Stimulated activated effector memory CD8-positive, alpha-beta T cell treated with anti-CD3 and anti-CD28 coated beads, Interleukin-12 subunit alpha, Interleukin-12 subunit beta, amount 100 ng/mL, for 72 hours (primary cell): ENCODE results near the gene SLC35D3.
"Not testable (repeated sequence)": the region's sequence is repeated elsewhere in the genome, so short reads cannot be mapped to it uniquely, and the experiment has no call there.

Experiments used
- ATAC-seq: fragments of 150-1000 bp; cut with Tn5 transposase; 2 replicates; pipeline ENCODE4 v1.10.0; 2021
- DNase-seq, 2 donors: peaks; one replicate each; pipeline ENCODE4 v3.0.0; 2021 to 2022; ENCODE audit warnings: low spot score in 2 of 2
- H3K27ac Mint-ChIP-seq: one replicate; pipeline ENCODE4 v1.8.0; 2022; ENCODE audit warnings: mild to moderate bottlenecking, mixed read lengths
- H3K36me3 Mint-ChIP-seq: one replicate; pipeline ENCODE4 v1.8.0; 2022; ENCODE audit warnings: mild to moderate bottlenecking, mixed read lengths
- H3K4me1 Mint-ChIP-seq: one replicate; pipeline ENCODE4 v1.8.0; 2022; ENCODE audit warnings: mixed read lengths
- H3K4me3 Mint-ChIP-seq: one replicate; pipeline ENCODE4 v1.8.0; 2022; ENCODE audit warnings: mild to moderate bottlenecking, mixed read lengths
- H3K9me3 Mint-ChIP-seq: one replicate; pipeline ENCODE4 v1.8.0; 2022; ENCODE audit warnings: mixed read lengths

Gene SLC35D3, protein sequence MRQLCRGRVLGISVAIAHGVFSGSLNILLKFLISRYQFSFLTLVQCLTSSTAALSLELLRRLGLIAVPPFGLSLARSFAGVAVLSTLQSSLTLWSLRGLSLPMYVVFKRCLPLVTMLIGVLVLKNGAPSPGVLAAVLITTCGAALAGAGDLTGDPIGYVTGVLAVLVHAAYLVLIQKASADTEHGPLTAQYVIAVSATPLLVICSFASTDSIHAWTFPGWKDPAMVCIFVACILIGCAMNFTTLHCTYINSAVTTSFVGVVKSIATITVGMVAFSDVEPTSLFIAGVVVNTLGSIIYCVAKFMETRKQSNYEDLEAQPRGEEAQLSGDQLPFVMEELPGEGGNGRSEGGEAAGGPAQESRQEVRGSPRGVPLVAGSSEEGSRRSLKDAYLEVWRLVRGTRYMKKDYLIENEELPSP

DNA sequence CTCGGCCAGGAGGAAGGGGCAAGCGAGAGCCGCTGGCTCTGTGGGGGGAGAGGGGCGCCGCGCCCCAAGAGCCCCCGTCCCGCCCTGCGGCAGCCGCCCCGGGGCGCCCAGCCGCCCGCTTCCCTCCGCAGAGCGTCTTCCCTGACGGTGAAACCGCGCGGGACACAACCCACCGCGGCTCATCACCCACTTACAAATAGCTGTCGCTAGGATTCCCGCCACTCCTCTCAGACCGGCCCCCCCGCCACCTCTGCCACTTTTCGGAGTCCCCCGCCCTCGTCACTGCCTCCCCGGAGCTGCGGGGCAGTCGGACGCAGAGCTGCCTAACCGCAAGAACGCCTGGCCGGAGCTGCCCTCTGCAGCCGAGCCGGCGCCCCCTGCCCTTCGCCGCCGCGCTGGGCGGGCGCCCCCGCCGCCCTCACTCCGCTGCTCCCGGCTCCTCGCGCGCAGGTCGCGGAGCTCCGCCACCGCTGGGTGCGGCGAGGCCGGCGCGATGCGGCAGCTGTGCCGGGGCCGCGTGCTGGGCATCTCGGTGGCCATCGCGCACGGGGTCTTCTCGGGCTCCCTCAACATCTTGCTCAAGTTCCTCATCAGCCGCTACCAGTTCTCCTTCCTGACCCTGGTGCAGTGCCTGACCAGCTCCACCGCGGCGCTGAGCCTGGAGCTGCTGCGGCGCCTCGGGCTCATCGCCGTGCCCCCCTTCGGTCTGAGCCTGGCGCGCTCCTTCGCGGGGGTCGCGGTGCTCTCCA, at the start of gene SLC35D3:
Gene SLC35D3, plus strand, starts transcription at position 366 of the 749 bp plus-strand sequence. Its CDS starts 128 bp downstream, at position 494.
- H3K4me3 Mint-ChIP-seq: peak within 1 kb of the TSS; percentile 76
- DNase-seq: peak; percentile 25 to 59
- H3K4me1 Mint-ChIP-seq: peaks cover 39% of the 10 kb centered on the region
- peak within 1 kb of the TSS; percentile 70 for H3K27ac Mint-ChIP-seq
- peak; percentile 53 for ATAC-seq
- H3K9me3 Mint-ChIP-seq: no peaks in the 10 kb centered on the region
- H3K36me3 Mint-ChIP-seq: peaks cover 6% of the 10 kb centered on the region

GRCh38 chr6:136873748-136874147, 48.4 kb upstream of the SLC35D3 start:
- H3K9me3 Mint-ChIP-seq: peaks cover 8% of the 10 kb centered on the region
- H3K27ac Mint-ChIP-seq: no peak overlapping the region
- H3K4me3 Mint-ChIP-seq: no peak overlapping the region
- peaks cover 28% of the 10 kb centered on the region for H3K36me3 Mint-ChIP-seq
- no peak for DNase-seq
- ATAC-seq: no peak
- no peaks in the 10 kb centered on the region for H3K4me1 Mint-ChIP-seq

DNA sequence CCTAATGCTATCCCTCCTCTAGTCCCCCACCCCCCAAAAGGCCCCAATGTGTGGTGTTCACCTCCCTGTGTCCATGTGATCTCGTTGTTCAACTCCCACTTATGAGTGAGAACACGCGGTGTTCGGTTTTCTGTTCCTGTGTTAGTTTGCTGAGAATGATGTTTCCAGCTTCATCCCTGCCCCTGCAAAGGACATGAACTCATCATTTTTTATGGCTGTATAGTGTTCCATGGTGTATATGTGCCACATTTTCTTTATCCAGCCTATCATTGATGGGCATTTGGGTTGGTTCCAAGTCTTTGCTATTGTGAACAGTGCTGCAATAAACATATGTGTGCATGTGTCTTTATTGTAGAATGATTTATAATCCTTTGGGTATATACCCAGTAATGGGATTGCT, 45.6 kb upstream of the SLC35D3 start:
- H3K27ac Mint-ChIP-seq, ATAC-seq, H3K4me1 Mint-ChIP-seq, H3K4me3 Mint-ChIP-seq, DNase-seq, H3K9me3 Mint-ChIP-seq: not testable (repeated sequence)
- H3K36me3 Mint-ChIP-seq: peaks cover 19% of the 10 kb centered on the region

DNA sequence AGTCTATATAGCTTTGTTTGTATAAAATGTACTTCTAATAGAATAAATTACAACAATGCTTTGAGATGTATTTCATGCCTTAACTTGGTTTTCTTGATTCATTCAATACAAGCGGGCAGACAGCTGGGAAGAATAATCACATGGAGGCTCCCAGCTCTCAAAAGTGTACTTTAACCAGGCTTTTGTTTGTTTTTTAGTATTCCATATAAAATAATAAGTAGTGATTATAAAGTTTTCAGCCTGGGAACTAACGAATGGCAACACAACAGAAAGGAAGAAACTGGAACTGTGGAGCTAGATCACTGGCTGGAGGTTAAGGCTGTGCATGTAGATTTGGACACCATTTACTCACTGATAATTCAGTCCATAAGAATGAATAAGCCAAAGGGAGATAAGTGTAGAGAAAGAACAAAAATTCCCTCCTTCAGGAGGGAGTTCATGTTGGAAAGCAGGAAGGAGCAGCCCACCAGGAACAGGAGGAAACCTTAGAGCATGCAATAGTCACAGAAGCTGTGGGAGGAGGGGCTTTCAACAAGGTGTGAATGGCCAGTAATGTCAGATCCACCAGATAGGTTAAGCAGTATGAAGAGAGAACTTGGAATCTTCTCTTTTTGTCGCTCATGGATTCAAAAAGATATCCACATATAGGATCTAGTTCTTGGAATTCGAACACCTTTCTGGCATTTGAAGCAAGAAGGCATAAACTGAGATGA, 41.2 kb upstream of the SLC35D3 start:
- no peak for DNase-seq
- Mint-ChIP-seq H3K9me3 (no peaks in the 10 kb centered on the region), H3K27ac (no peak overlapping the region), H3K36me3 (no peaks in the 10 kb centered on the region), H3K4me1 (peaks cover 6% of the 10 kb centered on the region), H3K4me3 (no peak overlapping the region)
- ATAC-seq: no peak

- ATAC-seq (peak; percentile 63), DNase-seq (no peak)
- Mint-ChIP-seq H3K36me3 (no peaks in the 10 kb centered on the region), H3K4me3 (no peak overlapping the region), H3K9me3 (no peaks in the 10 kb centered on the region), H3K4me1 (no peaks in the 10 kb centered on the region), H3K27ac (no peak overlapping the region)
Measured at GRCh38 chr6:136886091-136886490, 36.0 kb upstream of the SLC35D3 start.

DNA sequence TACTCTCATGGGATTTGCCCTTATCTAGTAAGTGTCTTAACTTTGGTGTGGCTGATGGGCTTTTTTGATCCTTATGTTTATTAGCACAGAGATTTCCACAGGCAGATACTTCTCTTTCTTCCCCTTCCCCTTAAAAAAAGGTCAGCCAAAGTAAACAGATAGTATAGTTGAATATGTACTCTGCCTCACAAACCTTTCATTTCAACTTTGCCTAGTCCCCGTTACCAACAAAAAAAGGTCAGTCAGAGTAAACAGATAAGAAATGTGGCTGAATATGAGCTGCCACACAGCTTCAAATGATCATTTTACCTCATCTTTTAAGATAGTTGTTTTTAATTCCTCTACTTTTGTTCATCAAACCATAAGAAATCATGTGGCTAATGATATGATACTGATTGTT, 34.1 kb upstream of the SLC35D3 start:
- Mint-ChIP-seq H3K9me3 (no peaks in the 10 kb centered on the region), H3K36me3 (no peaks in the 10 kb centered on the region), H3K4me3 (no peak overlapping the region), H3K4me1 (no peaks in the 10 kb centered on the region), H3K27ac (no peak overlapping the region)
- DNase-seq: no peak
- ATAC-seq: no peak

GRCh38 chr6:136889271-136890193, 32.6 kb upstream of the SLC35D3 start:
- Mint-ChIP-seq H3K9me3 (no peaks in the 10 kb centered on the region), H3K4me1 (no peaks in the 10 kb centered on the region), H3K4me3 (no peak overlapping the region), H3K36me3 (no peaks in the 10 kb centered on the region), H3K27ac (no peak overlapping the region)
- no peak for ATAC-seq
- DNase-seq: no peak

DNA sequence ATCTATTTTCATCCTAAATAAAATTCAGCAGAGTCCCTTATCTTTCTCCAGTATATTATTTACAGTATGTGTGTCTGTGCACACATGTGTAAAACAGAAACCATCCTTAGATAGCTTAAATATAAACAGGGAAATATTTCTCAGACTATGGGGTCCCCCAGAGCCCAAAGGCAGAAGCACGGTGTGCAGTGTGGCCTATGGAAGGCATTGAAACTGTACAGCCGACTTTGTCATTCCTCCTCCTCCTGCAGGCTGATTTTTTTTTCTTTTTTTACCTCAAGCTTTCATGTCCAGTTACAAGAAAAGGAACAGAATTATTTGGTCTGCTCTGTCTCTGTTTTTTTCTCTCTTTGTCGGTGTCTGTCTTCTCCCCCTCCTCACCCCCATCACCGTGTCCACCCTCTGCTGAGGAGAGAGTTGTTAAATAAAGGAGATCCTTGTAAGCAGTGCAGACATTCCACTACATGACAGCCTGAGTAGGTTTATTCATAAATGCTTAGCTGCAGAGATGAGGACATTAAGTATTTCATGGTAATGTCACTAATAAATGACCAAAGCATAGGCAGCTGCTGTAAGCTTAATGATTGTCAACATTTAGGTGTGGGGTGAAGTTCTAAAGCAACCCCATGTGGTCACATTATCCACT, 31.8 kb upstream of the SLC35D3 start:
- ATAC-seq: no peak
- Mint-ChIP-seq H3K4me1 (no peaks in the 10 kb centered on the region), H3K4me3 (no peak overlapping the region), H3K9me3 (no peaks in the 10 kb centered on the region), H3K36me3 (no peaks in the 10 kb centered on the region), H3K27ac (no peak overlapping the region)
- DNase-seq: no peak

- Mint-ChIP-seq H3K4me3 (no peak overlapping the region), H3K9me3 (no peaks in the 10 kb centered on the region), H3K36me3 (no peaks in the 10 kb centered on the region), H3K27ac (no peak overlapping the region), H3K4me1 (no peaks in the 10 kb centered on the region)
- ATAC-seq (peak; percentile 55), DNase-seq (no peak)
Measured at GRCh38 chr6:136890986-136891385, 31.1 kb upstream of the SLC35D3 start.

DNA sequence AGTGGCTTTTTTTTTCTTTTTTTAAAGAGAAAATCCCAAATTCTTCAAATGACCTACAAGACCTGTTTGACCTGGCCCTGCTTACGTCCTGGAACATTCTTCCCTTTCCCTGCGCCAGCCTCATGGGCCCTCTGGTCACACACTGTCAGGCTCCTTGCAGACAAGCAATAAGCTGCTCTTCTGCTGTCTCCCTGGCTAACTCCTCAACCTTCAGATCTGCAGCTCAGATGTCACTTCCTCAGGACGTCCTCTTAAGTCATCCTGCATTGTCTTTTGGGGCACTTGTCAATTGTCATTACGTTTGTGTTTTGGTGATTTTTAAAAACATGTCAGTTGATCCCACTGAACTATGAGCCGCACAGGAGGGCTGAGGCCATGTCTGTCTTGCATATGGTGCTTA, 28.9 kb upstream of the SLC35D3 start:
- Mint-ChIP-seq H3K4me3 (no peak overlapping the region), H3K27ac (no peak overlapping the region), H3K4me1 (no peaks in the 10 kb centered on the region), H3K9me3 (no peaks in the 10 kb centered on the region), H3K36me3 (peaks cover 2% of the 10 kb centered on the region)
- ATAC-seq: no peak
- DNase-seq: no peak

GRCh38 chr6:136895901-136896300, 26.2 kb upstream of the SLC35D3 start:
- H3K4me3 Mint-ChIP-seq: no peak overlapping the region
- no peak for ATAC-seq
- no peaks in the 10 kb centered on the region for H3K4me1 Mint-ChIP-seq
- H3K36me3 Mint-ChIP-seq: peaks cover 14% of the 10 kb centered on the region
- DNase-seq: no peak
- H3K9me3 Mint-ChIP-seq: no peaks in the 10 kb centered on the region
- no peak overlapping the region for H3K27ac Mint-ChIP-seq

GRCh38 chr6:136897071-136897470, 25.0 kb upstream of the SLC35D3 start:
- Mint-ChIP-seq H3K9me3 (no peaks in the 10 kb centered on the region), H3K4me3 (no peak overlapping the region), H3K27ac (no peak overlapping the region), H3K4me1 (no peaks in the 10 kb centered on the region), H3K36me3 (peaks cover 14% of the 10 kb centered on the region)
- DNase-seq: no peak
- ATAC-seq: no peak

DNA sequence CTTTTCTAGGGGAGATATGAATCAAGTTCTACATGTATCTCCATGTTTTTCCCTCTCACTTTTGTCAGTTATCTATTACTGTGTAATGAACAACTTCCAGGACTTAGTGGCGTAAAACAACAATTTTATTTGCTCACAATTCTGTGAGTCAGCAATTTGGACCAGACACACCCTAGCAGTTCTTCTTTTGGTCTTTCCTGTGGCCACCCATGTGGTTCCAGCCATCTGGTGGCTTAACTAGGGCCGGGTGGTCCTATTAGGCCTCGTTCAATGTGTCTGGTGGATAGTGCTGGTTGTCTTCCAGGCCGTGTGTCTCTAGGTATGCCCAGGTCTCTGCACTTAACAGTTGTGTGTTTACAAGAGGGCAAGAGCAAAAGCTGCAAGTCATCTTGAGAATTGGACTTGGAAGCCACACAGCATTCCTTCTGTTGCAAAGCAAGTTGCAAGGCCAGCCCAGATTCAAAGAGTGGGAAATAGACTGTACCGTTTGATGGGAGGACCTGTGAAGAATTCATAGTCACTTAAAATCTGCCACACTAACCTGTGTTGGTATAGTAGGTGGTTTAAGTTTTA, 20.8 kb upstream of the SLC35D3 start:
- DNase-seq (no peak), ATAC-seq (no peak)
- Mint-ChIP-seq H3K4me1 (no peaks in the 10 kb centered on the region), H3K36me3 (peaks cover 18% of the 10 kb centered on the region), H3K9me3 (no peaks in the 10 kb centered on the region), H3K27ac (peak overlapping the region; percentile 39), H3K4me3 (no peak overlapping the region)

GRCh38 chr6:136904477-136904876, 17.6 kb upstream of the SLC35D3 start:
- H3K27ac Mint-ChIP-seq, ATAC-seq: not testable (repeated sequence)

More at GRCh38 chr6:136904477-136904876, 17.6 kb upstream of the SLC35D3 start:
- H3K4me3 Mint-ChIP-seq, H3K9me3 Mint-ChIP-seq, H3K36me3 Mint-ChIP-seq, H3K4me1 Mint-ChIP-seq, DNase-seq: not testable (repeated sequence)
